ENCODE results near the gene GLI3. TPM values are rescaled to one million over a fixed set of nuclear protein-coding genes. Genes with fewer than 3 reads are reported as not detected.
A peak's percentile ranks its signal among the peaks of the same experiment; 100 is the strongest.
"Not testable (repeated sequence)": the region's sequence is repeated elsewhere in the genome, so short reads cannot be mapped to it uniquely, and the experiment has no call there.

Gene GLI3
- total RNA-seq, 4 donors from 2014 or later, result 16.5 to 105 (median 22.6) TPM

DNA sequence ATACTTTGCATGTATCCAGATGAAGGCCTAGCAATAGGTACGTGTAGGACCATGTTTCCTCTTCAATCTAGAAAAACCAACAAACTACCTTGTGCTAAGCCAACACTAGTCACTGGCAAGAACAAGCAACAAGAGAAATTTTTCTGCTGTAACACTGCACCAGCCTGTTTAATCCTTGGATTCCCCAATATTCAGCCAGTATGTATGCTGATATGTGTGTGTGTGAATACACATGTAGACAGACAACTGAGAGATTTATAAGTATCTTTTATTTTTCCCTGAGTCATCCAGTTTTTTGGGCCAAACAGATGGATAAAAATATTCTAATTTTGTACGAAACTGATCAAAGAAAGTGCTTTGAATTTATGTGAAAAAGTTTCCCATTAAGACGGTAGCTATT lies 26.2 kb downstream of the GLI3 start:
- no peak for TF ChIP-seq POLR2A (IDR thresholded peaks at IDR 0.05)
- TF ChIP-seq, protein P1, sequence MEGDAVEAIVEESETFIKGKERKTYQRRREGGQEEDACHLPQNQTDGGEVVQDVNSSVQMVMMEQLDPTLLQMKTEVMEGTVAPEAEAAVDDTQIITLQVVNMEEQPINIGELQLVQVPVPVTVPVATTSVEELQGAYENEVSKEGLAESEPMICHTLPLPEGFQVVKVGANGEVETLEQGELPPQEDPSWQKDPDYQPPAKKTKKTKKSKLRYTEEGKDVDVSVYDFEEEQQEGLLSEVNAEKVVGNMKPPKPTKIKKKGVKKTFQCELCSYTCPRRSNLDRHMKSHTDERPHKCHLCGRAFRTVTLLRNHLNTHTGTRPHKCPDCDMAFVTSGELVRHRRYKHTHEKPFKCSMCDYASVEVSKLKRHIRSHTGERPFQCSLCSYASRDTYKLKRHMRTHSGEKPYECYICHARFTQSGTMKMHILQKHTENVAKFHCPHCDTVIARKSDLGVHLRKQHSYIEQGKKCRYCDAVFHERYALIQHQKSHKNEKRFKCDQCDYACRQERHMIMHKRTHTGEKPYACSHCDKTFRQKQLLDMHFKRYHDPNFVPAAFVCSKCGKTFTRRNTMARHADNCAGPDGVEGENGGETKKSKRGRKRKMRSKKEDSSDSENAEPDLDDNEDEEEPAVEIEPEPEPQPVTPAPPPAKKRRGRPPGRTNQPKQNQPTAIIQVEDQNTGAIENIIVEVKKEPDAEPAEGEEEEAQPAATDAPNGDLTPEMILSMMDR (IDR thresholded peaks at IDR 0.05), result no peak
- Histone ChIP-seq H3K4me1 (peaks cover 0 to 11% of the 10 kb centered on the region in 2 donors), H3K27me3 (no peaks in the 10 kb centered on the region), H3K36me3 (no peaks in the 10 kb centered on the region), H3K27ac (peak overlapping the region; percentile 36 to 51), H3K9me3 (no peaks in the 10 kb centered on the region), H3K4me3 (no peak overlapping the region)
- intact Hi-C loops (cut with DNase I; ENCODE audit: low total_unique reads), result no loop called here
- DNase-seq, result no peak

DNA sequence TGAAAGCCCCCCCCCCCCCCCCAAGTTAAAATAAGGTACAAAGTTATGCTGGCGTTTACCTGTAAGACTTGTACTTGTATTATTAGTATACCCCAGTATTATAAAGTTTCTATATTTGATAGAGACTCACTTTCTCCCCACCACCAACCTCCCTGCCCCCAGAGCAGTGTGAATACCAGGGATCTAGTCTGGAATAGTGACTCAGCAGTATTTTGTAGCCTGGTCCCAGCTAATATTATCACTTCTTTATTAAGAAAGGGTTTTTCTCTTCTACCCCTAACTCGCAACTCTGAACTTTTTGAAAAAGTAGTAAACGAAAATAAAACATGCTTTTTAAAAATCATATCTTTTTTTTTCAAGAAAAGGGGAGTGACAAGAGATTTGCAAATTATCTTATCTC lies 26.7 kb downstream of the GLI3 start:
- Histone ChIP-seq H3K9me3 (no peaks in the 10 kb centered on the region), H3K27ac (peak overlapping the region; percentile 36 to 51), H3K4me1 (peaks cover 0 to 8% of the 10 kb centered on the region in 2 donors), H3K27me3 (no peaks in the 10 kb centered on the region), H3K36me3 (no peaks in the 10 kb centered on the region), H3K4me3 (no peak overlapping the region)
- no peak for DNase-seq
- intact Hi-C loops (cut with DNase I; ENCODE audit: low total_unique reads), result no loop called here
- TF ChIP-seq POLR2A (IDR thresholded peaks at IDR 0.05), result no peak
- TF ChIP-seq, protein P1 (IDR thresholded peaks at IDR 0.05), result no peak

DNA sequence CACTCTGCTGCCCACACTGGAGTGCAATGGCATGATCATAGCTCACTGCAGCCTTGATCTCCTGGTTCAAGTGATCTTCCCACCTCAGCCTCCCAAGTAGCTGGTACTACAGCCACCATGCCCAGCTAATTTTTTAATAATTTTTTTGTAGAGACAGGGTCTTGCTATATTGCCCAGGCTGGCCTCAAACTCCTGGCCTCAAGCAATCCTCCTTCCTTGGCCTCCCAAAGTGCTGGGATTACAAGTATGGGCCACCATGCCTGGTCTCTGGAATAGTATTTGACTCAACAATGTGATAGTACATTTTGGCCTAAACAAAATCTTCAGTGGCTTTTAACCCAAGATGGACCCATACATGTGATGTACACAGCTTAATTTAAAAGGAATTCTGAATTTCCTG lies 27.9 kb downstream of the GLI3 start:
- H3K27me3 ChIP-seq; intact Hi-C loops (cut with DNase I; ENCODE audit: low total_unique reads); H3K4me1 ChIP-seq; H3K9me3 ChIP-seq; DNase-seq; H3K27ac ChIP-seq; H3K36me3 ChIP-seq; H3K4me3 ChIP-seq: not testable (repeated sequence)

DNA sequence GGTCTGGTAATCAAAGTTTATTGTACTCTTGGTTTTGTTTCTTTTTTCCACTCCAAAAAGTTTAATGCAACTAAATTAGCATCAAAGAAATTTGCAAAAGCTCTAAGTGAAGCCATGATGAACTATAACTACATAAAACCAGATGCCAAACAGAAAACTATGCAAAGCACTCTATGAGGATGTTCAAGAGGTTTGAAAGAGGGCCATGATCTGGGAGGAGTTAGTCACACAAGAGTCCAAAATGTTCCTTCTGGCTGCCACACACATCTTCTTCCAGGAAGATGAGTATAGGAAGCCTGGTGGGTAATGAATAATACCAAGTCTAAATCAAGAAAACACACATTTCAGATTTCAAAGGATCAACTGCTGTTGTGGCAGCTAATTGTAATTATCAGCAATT lies 28.4 kb downstream of the GLI3 start:
- Histone ChIP-seq H3K27me3 (no peaks in the 10 kb centered on the region), H3K4me1 (peaks cover 0 to 7% of the 10 kb centered on the region in 2 donors), H3K9me3 (no peaks in the 10 kb centered on the region), H3K36me3 (no peaks in the 10 kb centered on the region), H3K4me3 (no peak overlapping the region), H3K27ac (no peak overlapping the region)
- DNase-seq, result no peak
- intact Hi-C loops (cut with DNase I; ENCODE audit: low total_unique reads), result no loop called here
- TF ChIP-seq, protein P1 (IDR thresholded peaks at IDR 0.05), result no peak
- no peak for TF ChIP-seq POLR2A (IDR thresholded peaks at IDR 0.05)

DNA sequence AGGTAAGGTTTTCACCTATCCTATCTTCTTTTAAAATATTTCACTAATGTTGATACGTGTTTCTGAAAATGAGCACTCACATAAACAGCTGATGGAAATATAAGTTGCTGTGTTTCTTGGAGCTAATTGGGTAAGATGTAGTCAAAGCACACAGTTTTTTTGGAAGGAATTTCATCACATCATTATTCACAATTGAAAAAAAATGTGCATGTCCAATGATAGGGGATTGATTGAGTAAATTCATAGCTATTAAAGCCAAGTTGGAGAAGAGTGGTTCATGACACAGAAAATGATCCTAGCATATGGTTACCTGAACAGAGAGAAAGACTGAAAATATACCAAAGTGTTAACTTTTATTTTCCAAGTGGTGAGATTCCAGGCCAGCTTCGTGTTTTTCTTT lies 29.6 kb downstream of the GLI3 start:
- TF ChIP-seq, protein P1 (IDR thresholded peaks at IDR 0.05), result no peak
- TF ChIP-seq POLR2A (IDR thresholded peaks at IDR 0.05), result no peak
- H3K9me3 ChIP-seq, result no peaks in the 10 kb centered on the region
- H3K4me1 ChIP-seq, result peaks cover 0 to 7% of the 10 kb centered on the region in 2 donors
- no peak overlapping the region for H3K27ac ChIP-seq
- intact Hi-C loops (cut with DNase I; ENCODE audit: low total_unique reads), result no loop called here
- H3K27me3 ChIP-seq, result no peaks in the 10 kb centered on the region
- H3K36me3 ChIP-seq, result no peaks in the 10 kb centered on the region
- no peak for DNase-seq
- no peak overlapping the region for H3K4me3 ChIP-seq

DNA sequence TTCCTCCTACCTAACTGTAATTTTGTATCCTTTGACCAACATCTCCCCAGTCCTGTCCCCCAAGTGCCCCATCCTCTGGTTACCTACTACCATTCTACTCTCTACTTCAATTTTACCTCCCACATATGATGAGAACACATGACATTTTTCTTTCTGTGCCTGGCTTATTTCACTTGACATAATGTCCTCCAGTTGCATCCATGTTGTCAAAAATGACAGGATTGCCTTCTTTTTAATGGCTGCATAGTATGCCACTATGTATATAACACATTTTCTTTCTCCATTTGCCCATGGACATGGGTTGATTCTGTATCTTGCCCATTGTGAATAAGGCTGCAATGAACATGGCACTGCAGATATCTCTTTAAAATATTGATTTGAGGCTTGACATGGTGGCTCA lies 33.7 kb downstream of the GLI3 start:
- no peaks in the 10 kb centered on the region for H3K36me3 ChIP-seq
- no peaks in the 10 kb centered on the region for H3K27me3 ChIP-seq
- H3K27ac ChIP-seq, result no peak overlapping the region
- no peaks in the 10 kb centered on the region for H3K4me1 ChIP-seq
- no peak for TF ChIP-seq POLR2A (IDR thresholded peaks at IDR 0.05)
- TF ChIP-seq, protein P1 (IDR thresholded peaks at IDR 0.05), result no peak
- H3K4me3 ChIP-seq, result no peak overlapping the region
- H3K9me3 ChIP-seq, result no peaks in the 10 kb centered on the region
- DNase-seq, result no peak
- intact Hi-C loops (cut with DNase I; ENCODE audit: low total_unique reads), result no loop called here
